ENCODE measurements around the gene CYTH3.

CYTH3 gene

DNA sequence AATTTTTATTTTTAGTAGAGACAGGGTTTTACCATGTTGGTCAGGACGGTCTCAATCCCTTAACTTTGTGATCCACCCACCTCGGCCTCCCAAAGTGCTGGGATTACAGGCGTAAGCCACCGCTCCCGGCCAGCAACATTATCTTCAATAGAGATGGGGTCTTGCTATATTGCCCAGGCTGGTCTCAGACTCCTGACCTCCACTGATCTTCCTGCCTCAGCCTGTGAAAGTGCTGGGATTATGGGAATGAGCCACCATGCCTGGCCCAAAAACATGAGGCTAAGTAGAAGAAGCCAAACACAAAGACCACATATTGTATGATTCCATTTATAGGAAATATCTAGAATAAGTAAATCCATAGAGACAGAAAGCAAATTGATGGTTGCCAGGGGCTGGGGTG, 19.1 kb upstream of the CYTH3 start:
- Histone ChIP-seq H3K27ac (replicated peaks) (no peak overlapping the region), H3K4me3 (replicated peaks; ENCODE audit: insufficient read depth, low read length) (no peak overlapping the region), H3K27me3 (ENCODE audit: insufficient read depth, poor library complexity, severe bottlenecking) (no peaks in the 10 kb centered on the region)
- DNase-seq (ENCODE audit: low read depth in 1 of 2, low spot score in 1 of 2): no peak
- TF ChIP-seq, protein P1, sequence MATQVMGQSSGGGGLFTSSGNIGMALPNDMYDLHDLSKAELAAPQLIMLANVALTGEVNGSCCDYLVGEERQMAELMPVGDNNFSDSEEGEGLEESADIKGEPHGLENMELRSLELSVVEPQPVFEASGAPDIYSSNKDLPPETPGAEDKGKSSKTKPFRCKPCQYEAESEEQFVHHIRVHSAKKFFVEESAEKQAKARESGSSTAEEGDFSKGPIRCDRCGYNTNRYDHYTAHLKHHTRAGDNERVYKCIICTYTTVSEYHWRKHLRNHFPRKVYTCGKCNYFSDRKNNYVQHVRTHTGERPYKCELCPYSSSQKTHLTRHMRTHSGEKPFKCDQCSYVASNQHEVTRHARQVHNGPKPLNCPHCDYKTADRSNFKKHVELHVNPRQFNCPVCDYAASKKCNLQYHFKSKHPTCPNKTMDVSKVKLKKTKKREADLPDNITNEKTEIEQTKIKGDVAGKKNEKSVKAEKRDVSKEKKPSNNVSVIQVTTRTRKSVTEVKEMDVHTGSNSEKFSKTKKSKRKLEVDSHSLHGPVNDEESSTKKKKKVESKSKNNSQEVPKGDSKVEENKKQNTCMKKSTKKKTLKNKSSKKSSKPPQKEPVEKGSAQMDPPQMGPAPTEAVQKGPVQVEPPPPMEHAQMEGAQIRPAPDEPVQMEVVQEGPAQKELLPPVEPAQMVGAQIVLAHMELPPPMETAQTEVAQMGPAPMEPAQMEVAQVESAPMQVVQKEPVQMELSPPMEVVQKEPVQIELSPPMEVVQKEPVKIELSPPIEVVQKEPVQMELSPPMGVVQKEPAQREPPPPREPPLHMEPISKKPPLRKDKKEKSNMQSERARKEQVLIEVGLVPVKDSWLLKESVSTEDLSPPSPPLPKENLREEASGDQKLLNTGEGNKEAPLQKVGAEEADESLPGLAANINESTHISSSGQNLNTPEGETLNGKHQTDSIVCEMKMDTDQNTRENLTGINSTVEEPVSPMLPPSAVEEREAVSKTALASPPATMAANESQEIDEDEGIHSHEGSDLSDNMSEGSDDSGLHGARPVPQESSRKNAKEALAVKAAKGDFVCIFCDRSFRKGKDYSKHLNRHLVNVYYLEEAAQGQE (IDR thresholded peaks at IDR 0.05; ENCODE audit: insufficient replicate concordance, low read depth): no peak
- TF ChIP-seq SPI1 (IDR thresholded peaks at IDR 0.05; ENCODE audit: borderline replicate concordance, low read depth): no peak
- TF ChIP-seq, protein P2, sequence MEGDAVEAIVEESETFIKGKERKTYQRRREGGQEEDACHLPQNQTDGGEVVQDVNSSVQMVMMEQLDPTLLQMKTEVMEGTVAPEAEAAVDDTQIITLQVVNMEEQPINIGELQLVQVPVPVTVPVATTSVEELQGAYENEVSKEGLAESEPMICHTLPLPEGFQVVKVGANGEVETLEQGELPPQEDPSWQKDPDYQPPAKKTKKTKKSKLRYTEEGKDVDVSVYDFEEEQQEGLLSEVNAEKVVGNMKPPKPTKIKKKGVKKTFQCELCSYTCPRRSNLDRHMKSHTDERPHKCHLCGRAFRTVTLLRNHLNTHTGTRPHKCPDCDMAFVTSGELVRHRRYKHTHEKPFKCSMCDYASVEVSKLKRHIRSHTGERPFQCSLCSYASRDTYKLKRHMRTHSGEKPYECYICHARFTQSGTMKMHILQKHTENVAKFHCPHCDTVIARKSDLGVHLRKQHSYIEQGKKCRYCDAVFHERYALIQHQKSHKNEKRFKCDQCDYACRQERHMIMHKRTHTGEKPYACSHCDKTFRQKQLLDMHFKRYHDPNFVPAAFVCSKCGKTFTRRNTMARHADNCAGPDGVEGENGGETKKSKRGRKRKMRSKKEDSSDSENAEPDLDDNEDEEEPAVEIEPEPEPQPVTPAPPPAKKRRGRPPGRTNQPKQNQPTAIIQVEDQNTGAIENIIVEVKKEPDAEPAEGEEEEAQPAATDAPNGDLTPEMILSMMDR (IDR thresholded peaks at IDR 0.05; ENCODE audit: insufficient read depth, low read length): no peak
- TF ChIP-seq GABPA (IDR thresholded peaks at IDR 0.05; ENCODE audit: low read depth): no peak
- TF ChIP-seq POLR2AphosphoS5 (IDR thresholded peaks at IDR 0.05; ENCODE audit: low read depth): no peak

DNA sequence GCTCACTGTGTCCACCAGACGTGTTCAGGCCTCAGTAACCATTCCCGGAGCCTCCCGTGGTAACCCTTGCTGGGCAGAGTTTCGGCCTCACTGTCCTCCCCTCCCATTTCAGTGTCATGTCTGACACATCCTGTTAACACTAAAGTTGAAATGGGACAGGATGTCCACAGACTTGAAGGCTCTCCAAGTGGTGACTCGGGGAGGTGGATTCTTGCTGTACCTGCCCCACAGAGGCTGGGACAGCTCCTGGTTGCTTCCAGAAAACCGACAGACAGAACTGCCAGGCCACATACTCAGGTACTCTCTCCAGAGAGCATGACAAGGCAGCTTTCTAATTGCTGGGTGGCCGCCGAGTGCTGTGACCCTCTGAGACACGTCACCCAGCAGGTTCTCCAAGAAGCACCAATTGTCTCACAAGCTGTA, 17.9 kb upstream of the CYTH3 start:
- no peak for TF ChIP-seq POLR2AphosphoS5 (IDR thresholded peaks at IDR 0.05; ENCODE audit: low read depth)
- TF ChIP-seq SPI1 (IDR thresholded peaks at IDR 0.05; ENCODE audit: borderline replicate concordance, low read depth): no peak
- TF ChIP-seq, protein P1 (IDR thresholded peaks at IDR 0.05; ENCODE audit: insufficient replicate concordance, low read depth): no peak
- TF ChIP-seq GABPA (IDR thresholded peaks at IDR 0.05; ENCODE audit: low read depth): no peak
- TF ChIP-seq, protein P2 (IDR thresholded peaks at IDR 0.05; ENCODE audit: insufficient read depth, low read length): no peak
- H3K27ac ChIP-seq (replicated peaks): no peak overlapping the region
- H3K4me3 ChIP-seq (replicated peaks; ENCODE audit: insufficient read depth, low read length): no peak overlapping the region
- no peak for DNase-seq (ENCODE audit: low read depth in 1 of 2, low spot score in 1 of 2)
- no peaks in the 10 kb centered on the region for H3K27me3 ChIP-seq (ENCODE audit: insufficient read depth, poor library complexity, severe bottlenecking)

DNA sequence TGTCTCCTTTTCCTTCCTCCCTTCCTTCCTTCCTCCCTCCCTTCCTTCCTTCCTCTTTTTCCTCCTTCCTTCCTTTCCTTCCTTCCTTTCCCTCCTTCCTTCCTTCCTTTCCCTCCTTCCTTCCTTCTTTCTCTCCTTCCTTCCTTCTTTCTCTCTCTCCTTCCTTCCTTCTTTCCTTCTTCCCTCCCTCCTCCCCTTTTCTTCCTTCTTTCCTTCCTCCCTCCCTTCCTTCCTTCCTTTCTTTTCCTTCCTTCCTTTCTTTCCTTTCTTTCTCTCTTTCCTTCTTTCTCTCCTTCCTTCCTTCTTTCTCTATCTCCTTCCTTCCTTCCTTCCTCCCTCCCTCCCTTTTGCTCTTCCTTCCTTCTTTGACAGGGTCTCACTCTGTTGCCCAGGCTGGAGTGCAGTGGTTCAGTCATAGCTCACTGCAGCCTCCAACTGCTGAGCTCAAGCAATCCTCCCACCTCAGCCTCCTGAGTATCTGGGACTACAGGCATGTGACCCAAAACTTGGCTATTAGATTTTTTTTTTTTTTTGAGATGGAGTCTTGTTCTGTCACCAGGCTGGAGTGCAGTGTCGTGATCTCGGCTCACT, 15.9 kb upstream of the CYTH3 start:
- Histone ChIP-seq H3K27ac (replicated peaks) (no peak overlapping the region), H3K4me3 (replicated peaks; ENCODE audit: insufficient read depth, low read length) (no peak overlapping the region), H3K27me3 (ENCODE audit: insufficient read depth, poor library complexity, severe bottlenecking) (no peaks in the 10 kb centered on the region)
- TF ChIP-seq, protein P2 (IDR thresholded peaks at IDR 0.05; ENCODE audit: insufficient read depth, low read length): no peak
- no peak for TF ChIP-seq SPI1 (IDR thresholded peaks at IDR 0.05; ENCODE audit: borderline replicate concordance, low read depth)
- TF ChIP-seq, protein P1 (IDR thresholded peaks at IDR 0.05; ENCODE audit: insufficient replicate concordance, low read depth): no peak
- TF ChIP-seq GABPA (IDR thresholded peaks at IDR 0.05; ENCODE audit: low read depth): no peak
- no peak for TF ChIP-seq POLR2AphosphoS5 (IDR thresholded peaks at IDR 0.05; ENCODE audit: low read depth)
- no peak for DNase-seq (ENCODE audit: low read depth in 1 of 2, low spot score in 1 of 2)

Data from HL-60 (cell line).